ENCODE results near the gene TMEM127.

DNA sequence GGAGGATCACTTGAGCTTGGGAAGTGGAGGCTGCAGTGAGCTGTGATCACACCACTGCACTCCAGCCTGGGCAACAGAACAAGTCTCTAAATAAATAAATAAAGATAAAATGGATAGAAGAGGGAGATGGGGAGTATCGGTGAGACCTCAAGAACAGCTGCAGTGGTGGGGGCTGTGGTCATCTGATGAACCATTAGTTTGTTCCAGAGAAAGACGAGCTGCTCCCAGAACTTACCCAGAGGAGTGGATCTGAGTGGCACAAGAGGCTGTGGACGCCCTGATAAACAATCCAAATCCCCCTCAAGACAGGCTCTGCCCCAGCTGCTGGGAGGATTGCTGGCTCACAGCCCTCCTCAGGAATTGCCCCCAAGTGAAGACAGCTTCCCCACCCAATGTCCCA, 26.7 kb downstream of the TMEM127 start:
- TF ChIP-seq, protein P1, sequence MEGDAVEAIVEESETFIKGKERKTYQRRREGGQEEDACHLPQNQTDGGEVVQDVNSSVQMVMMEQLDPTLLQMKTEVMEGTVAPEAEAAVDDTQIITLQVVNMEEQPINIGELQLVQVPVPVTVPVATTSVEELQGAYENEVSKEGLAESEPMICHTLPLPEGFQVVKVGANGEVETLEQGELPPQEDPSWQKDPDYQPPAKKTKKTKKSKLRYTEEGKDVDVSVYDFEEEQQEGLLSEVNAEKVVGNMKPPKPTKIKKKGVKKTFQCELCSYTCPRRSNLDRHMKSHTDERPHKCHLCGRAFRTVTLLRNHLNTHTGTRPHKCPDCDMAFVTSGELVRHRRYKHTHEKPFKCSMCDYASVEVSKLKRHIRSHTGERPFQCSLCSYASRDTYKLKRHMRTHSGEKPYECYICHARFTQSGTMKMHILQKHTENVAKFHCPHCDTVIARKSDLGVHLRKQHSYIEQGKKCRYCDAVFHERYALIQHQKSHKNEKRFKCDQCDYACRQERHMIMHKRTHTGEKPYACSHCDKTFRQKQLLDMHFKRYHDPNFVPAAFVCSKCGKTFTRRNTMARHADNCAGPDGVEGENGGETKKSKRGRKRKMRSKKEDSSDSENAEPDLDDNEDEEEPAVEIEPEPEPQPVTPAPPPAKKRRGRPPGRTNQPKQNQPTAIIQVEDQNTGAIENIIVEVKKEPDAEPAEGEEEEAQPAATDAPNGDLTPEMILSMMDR (IDR thresholded peaks at IDR 0.05): no peak
- TF ChIP-seq POLR2A (IDR thresholded peaks at IDR 0.05): no peak

All from heart left ventricle (tissue), 13 donors.